IPS DF 4.7 (cell line): ENCODE measurements around the gene FAM8A1.

Experiments
- DNase-seq: peaks from one replicate; pipeline ENCODE4 v3.0.0-alpha.2; 2013; ENCODE audit warnings: low spot score; ENCODE audit errors: extremely low read depth

FAM8A1 gene

GRCh38 chr6:17600527-17601385, 654 bp downstream of the FAM8A1 start:
- no peak for DNase-seq

GRCh38 chr6:17601386-17601703, 1.2 kb downstream of the FAM8A1 start:
- no peak for DNase-seq

- DNase-seq: no peak
Measured at GRCh38 chr6:17602888-17603287, 2.8 kb downstream of the FAM8A1 start.

- no peak for DNase-seq
Measured at GRCh38 chr6:17606606-17607005, 6.5 kb downstream of the FAM8A1 start.

- no peak for DNase-seq
Measured at GRCh38 chr6:17610835-17611234, 10.7 kb downstream of the FAM8A1 start.

GRCh38 chr6:17612048-17612447, 11.9 kb downstream of the FAM8A1 start:
- DNase-seq: no peak

- no peak for DNase-seq
Measured at GRCh38 chr6:17615794-17616193, 15.7 kb downstream of the FAM8A1 start.

- DNase-seq: no peak
Measured at GRCh38 chr6:17621003-17621402, 20.9 kb downstream of the FAM8A1 start.

GRCh38 chr6:17622144-17622543, 22.0 kb downstream of the FAM8A1 start:
- no peak for DNase-seq

- no peak for DNase-seq
Measured at GRCh38 chr6:17624396-17624795, 24.3 kb downstream of the FAM8A1 start.

- DNase-seq: no peak
Measured at GRCh38 chr6:17628873-17629272, 28.8 kb downstream of the FAM8A1 start.

- no peak for DNase-seq
Measured at GRCh38 chr6:17629824-17630510, 29.9 kb downstream of the FAM8A1 start.

- no peak for DNase-seq
Measured at GRCh38 chr6:17630511-17631073, 30.5 kb downstream of the FAM8A1 start.

GRCh38 chr6:17632934-17633333, 32.8 kb downstream of the FAM8A1 start:
- no peak for DNase-seq

GRCh38 chr6:17633465-17634188, 33.5 kb downstream of the FAM8A1 start:
- DNase-seq: no peak

- DNase-seq: no peak
Measured at GRCh38 chr6:17635568-17635967, 35.5 kb downstream of the FAM8A1 start.

GRCh38 chr6:17638212-17638715, 38.2 kb downstream of the FAM8A1 start:
- DNase-seq: no peak

GRCh38 chr6:17640477-17640917, 40.4 kb downstream of the FAM8A1 start:
- DNase-seq: no peak

- DNase-seq: no peak
Measured at GRCh38 chr6:17648745-17649144, 48.6 kb downstream of the FAM8A1 start.

- no peak for DNase-seq
Measured at GRCh38 chr6:17650656-17651309, 50.7 kb downstream of the FAM8A1 start.
